Osteoblast (primary cell): Measurements from ENCODE around the gene NAALAD2. TPM values are rescaled to one million over a fixed set of nuclear protein-coding genes. Genes with fewer than 3 reads are reported as not detected.

Source experiments
- DNase-seq: peaks from one replicate; pipeline ENCODE4 v3.0.0; 2011; ENCODE audit warnings: low spot score, mixed read lengths; ENCODE audit not compliant: insufficient read length; ENCODE audit errors: missing footprints
- H2AFZ ChIP-seq: 2 replicates; pipeline ENCODE4 v1.6.0; 2011; ENCODE audit warnings: mild to moderate bottlenecking, low read length
- H3K27ac ChIP-seq: 2 replicates; pipeline ENCODE4 v1.5.1; 2011; ENCODE audit warnings: mild to moderate bottlenecking, low read depth, low read length, moderate library complexity
- H3K27me3 ChIP-seq: 2 replicates; pipeline ENCODE4 v1.6.0; 2012; ENCODE audit warnings: mild to moderate bottlenecking, control low read depth, inconsistent platforms, low read length, moderate library complexity; ENCODE audit not compliant: insufficient read depth
- H3K36me3 ChIP-seq: 2 replicates; pipeline ENCODE4 v1.5.1; 2011; ENCODE audit warnings: mild to moderate bottlenecking, low read length, control low read depth, moderate library complexity; ENCODE audit not compliant: insufficient read depth
- H3K4me1 ChIP-seq: 2 replicates; pipeline ENCODE4 v1.5.1; 2011; ENCODE audit warnings: mild to moderate bottlenecking, low read length, control low read depth, moderate library complexity; ENCODE audit not compliant: insufficient read depth
- H3K4me2 ChIP-seq: 2 replicates; pipeline ENCODE4 v1.6.0; 2011; ENCODE audit warnings: mild to moderate bottlenecking, low read length; ENCODE audit not compliant: insufficient read depth
- H3K4me3 ChIP-seq: fragments of 200-600 bp; sonication (generic); 3 replicates; pipeline ENCODE4 v1.5.1; 2012; ENCODE audit warnings: mild to moderate bottlenecking, low read length, inconsistent platforms; ENCODE audit not compliant: insufficient read depth
- H3K79me2 ChIP-seq: 2 replicates; pipeline ENCODE4 v1.6.0; 2012; ENCODE audit warnings: mild to moderate bottlenecking, low read length, control low read depth, inconsistent platforms; ENCODE audit not compliant: insufficient read depth
- H3K9me3 ChIP-seq: 2 replicates; pipeline ENCODE4 v1.5.1; 2011; ENCODE audit warnings: low read depth, low read length, control low read depth
- H4K20me1 ChIP-seq: 2 replicates; pipeline ENCODE4 v1.6.0; 2012; ENCODE audit warnings: mild to moderate bottlenecking, low read length, control low read depth; ENCODE audit not compliant: insufficient read depth
- total RNA-seq: library from RNA; depleted of rRNA; stranded (reverse); fragments of >200 nt; gene quantifications from 2 replicates; pipeline ENCODE4 v1.2.3, GENCODE V29; 2012
- TF ChIP-seq, protein P1 (sequence below): IDR thresholded peaks from 2 replicates; pipeline ENCODE4 v1.5.1; 2011; ENCODE audit warnings: mild to moderate bottlenecking, low read depth, low read length, moderate library complexity; ENCODE audit errors: extremely low read depth

NAALAD2 gene
- total RNA-seq, 1 donor: 1.8 TPM

GRCh38 chr11:90223248-90223585 lies 88.8 kb downstream of the NAALAD2 start:
- TF ChIP-seq, protein P1, sequence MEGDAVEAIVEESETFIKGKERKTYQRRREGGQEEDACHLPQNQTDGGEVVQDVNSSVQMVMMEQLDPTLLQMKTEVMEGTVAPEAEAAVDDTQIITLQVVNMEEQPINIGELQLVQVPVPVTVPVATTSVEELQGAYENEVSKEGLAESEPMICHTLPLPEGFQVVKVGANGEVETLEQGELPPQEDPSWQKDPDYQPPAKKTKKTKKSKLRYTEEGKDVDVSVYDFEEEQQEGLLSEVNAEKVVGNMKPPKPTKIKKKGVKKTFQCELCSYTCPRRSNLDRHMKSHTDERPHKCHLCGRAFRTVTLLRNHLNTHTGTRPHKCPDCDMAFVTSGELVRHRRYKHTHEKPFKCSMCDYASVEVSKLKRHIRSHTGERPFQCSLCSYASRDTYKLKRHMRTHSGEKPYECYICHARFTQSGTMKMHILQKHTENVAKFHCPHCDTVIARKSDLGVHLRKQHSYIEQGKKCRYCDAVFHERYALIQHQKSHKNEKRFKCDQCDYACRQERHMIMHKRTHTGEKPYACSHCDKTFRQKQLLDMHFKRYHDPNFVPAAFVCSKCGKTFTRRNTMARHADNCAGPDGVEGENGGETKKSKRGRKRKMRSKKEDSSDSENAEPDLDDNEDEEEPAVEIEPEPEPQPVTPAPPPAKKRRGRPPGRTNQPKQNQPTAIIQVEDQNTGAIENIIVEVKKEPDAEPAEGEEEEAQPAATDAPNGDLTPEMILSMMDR: no peak
- peak overlapping the region; percentile 90 for H3K27ac ChIP-seq
- peaks cover 40% of the 10 kb centered on the region for H4K20me1 ChIP-seq
- no peaks in the 10 kb centered on the region for H3K9me3 ChIP-seq
- no peaks in the 10 kb centered on the region for H3K27me3 ChIP-seq
- peak overlapping the region; percentile 93 for H3K4me3 ChIP-seq
- no peaks in the 10 kb centered on the region for H3K36me3 ChIP-seq
- H3K4me2 ChIP-seq: peak overlapping the region; percentile 95
- H3K4me1 ChIP-seq: peaks cover 26% of the 10 kb centered on the region
- peak overlapping the region; percentile 100 for H2AFZ ChIP-seq
- H3K79me2 ChIP-seq: peaks cover 52% of the 10 kb centered on the region
- peak; percentile 79 for DNase-seq

DNA sequence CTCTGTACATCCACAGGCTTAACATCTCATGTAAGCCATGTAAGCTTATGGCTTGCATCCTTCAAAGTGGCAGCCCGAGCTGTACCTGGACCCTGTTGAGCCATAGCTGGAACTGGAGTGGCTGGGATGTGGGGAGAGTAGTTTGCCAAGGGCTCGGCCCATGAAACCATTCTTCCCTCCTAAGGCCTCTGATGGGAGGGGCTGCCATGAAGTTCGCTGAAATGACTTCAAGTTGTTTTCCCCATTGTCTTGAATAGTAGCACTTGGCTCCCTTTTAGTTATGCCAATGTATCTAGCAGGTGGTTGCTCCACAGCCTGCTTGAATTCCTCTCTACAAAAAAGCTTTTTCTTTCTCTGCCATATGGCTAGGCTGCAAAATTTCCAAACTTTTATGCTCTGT lies 93.6 kb downstream of the NAALAD2 start:
- Histone ChIP-seq H3K9me3 (no peaks in the 10 kb centered on the region), H3K79me2 (peaks cover 5% of the 10 kb centered on the region), H3K4me3 (no peak overlapping the region), H3K4me1 (peaks cover 5% of the 10 kb centered on the region), H3K27me3 (peaks cover 4% of the 10 kb centered on the region), H2AFZ (no peak overlapping the region), H3K27ac (no peak overlapping the region), H3K36me3 (no peaks in the 10 kb centered on the region), H3K4me2 (no peak overlapping the region), H4K20me1 (no peaks in the 10 kb centered on the region)
- no peak for DNase-seq
- TF ChIP-seq, protein P1: no peak

DNA sequence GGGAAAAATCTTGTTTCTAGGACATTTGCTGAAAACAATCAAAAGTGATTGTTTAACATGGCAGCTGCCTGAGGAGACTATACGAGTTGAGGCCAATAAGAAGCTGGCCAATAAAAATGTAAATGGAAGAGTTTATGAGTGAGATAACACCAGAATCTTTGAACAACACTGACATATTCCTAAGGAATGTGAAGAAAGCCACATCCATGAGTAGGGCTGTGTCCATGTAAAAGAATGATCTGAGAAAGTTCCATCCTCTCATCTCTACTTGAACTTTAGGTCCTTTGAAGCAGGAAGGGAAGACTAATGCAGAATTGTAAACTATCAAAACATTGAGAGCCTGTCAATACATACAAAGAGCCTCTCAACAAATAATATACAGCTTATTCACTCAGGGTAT lies 95.3 kb downstream of the NAALAD2 start:
- no peak overlapping the region for H3K4me2 ChIP-seq
- H3K27me3 ChIP-seq: peaks cover 4% of the 10 kb centered on the region
- no peaks in the 10 kb centered on the region for H3K79me2 ChIP-seq
- H2AFZ ChIP-seq: no peak overlapping the region
- no peaks in the 10 kb centered on the region for H4K20me1 ChIP-seq
- H3K36me3 ChIP-seq: no peaks in the 10 kb centered on the region
- TF ChIP-seq, protein P1: no peak
- H3K27ac ChIP-seq: no peak overlapping the region
- no peaks in the 10 kb centered on the region for H3K9me3 ChIP-seq
- no peak overlapping the region for H3K4me3 ChIP-seq
- H3K4me1 ChIP-seq: no peaks in the 10 kb centered on the region
- no peak for DNase-seq

- H3K4me1 ChIP-seq: no peaks in the 10 kb centered on the region
- H3K4me3 ChIP-seq: no peak overlapping the region
- no peaks in the 10 kb centered on the region for H4K20me1 ChIP-seq
- H3K36me3 ChIP-seq: no peaks in the 10 kb centered on the region
- H3K27ac ChIP-seq: no peak overlapping the region
- TF ChIP-seq, protein P1: no peak
- DNase-seq: no peak
- no peaks in the 10 kb centered on the region for H3K79me2 ChIP-seq
- H3K4me2 ChIP-seq: no peak overlapping the region
- no peak overlapping the region for H2AFZ ChIP-seq
- peaks cover 4% of the 10 kb centered on the region for H3K27me3 ChIP-seq
- H3K9me3 ChIP-seq: no peaks in the 10 kb centered on the region
These were observed 100.5 kb downstream of the NAALAD2 start for GRCh38 chr11:90234977-90235376.
